ENCODE data around the gene LEKR1. TPM values are rescaled to one million over a fixed set of nuclear protein-coding genes. Genes with fewer than 3 reads are reported as not detected.

The LEKR1 gene
- total and polyA plus RNA-seq, 2 donors (not counting 1 experiment from before 2014, with no cell fraction given): 0.94 to 4.7 TPM

- no peak overlapping the region for H3K9ac ChIP-seq (ENCODE audit: low read length)
- no peaks in the 10 kb centered on the region for H3K27me3 ChIP-seq (replicated peaks in 1 of 4; ENCODE audit: control extremely low read depth in 1 of 4, control insufficient read depth in 3 of 4, insufficient read depth in 4 of 4, low read length in 3 of 4)
- TF ChIP-seq EZH2 (IDR thresholded peaks at IDR 0.05; ENCODE audit: borderline replicate concordance, insufficient read depth, low read depth, low read length, poor library complexity, severe bottlenecking) (no peak), CTCF (IDR thresholded peaks at IDR 0.05) (no peak)
- H3K4me2 ChIP-seq (replicated peaks; ENCODE audit: low read depth, low read length, poor library complexity, severe bottlenecking): no peak overlapping the region
- no peak overlapping the region for H2AFZ ChIP-seq (ENCODE audit: insufficient read depth, low read depth, low read length, poor library complexity, severe bottlenecking)
- H3K27ac ChIP-seq (ENCODE audit: low read length in 2 of 2): no peak overlapping the region
- intact Hi-C loops (cut with micrococcal nuclease): no loop called here
- Mint-ChIP-seq H3K27me3 (no peaks in the 10 kb centered on the region), H3K4me1 (no peaks in the 10 kb centered on the region), H3K4me3 (no peak overlapping the region), H3K27ac (no peak overlapping the region), H3K9me3 (ENCODE audit: insufficient read depth) (no peaks in the 10 kb centered on the region)
- CTCF ChIA-PET: no interaction called here
- H3K4me1 ChIP-seq (ENCODE audit: control insufficient read depth in 2 of 2, insufficient read depth in 2 of 2, low read length in 2 of 2): no peaks in the 10 kb centered on the region
- ATAC-seq (ENCODE audit: low read depth) (no peak), DNase-seq (no peak)
- no peaks in the 10 kb centered on the region for H3K9me3 ChIP-seq (ENCODE audit: control extremely low read depth in 1 of 3, control insufficient read depth in 2 of 3, insufficient read depth in 1 of 3, low read length in 2 of 3)
- POLR2A ChIA-PET: no interaction called here
- WGBS (ENCODE audit: insufficient coverage): no CpG with 5 or more reads among the region's 2 CpGs
- no peak overlapping the region for H3K4me3 ChIP-seq (ENCODE audit: control extremely low read depth in 1 of 5, extremely low read depth in 1 of 5, insufficient read depth in 1 of 5, low read depth in 2 of 5, low read length in 4 of 5)
- H3K79me2 ChIP-seq (ENCODE audit: control insufficient read depth, insufficient read depth, low read length): no peaks in the 10 kb centered on the region
- no peaks in the 10 kb centered on the region for H3K36me3 ChIP-seq (replicated peaks in 1 of 2; ENCODE audit: control extremely low read depth in 1 of 2, control insufficient read depth in 1 of 2, extremely low read depth in 1 of 2, insufficient read depth in 2 of 2, low read length in 1 of 2)
- H4K20me1 ChIP-seq (ENCODE audit: control insufficient read depth, insufficient read depth, low read length, poor library complexity, severe bottlenecking): no peaks in the 10 kb centered on the region
Observed at GRCh38 chr3:156948402-156949210, 122.5 kb downstream of the LEKR1 start.

- H3K9me3 Mint-ChIP-seq (ENCODE audit: insufficient read depth): peaks cover 2% of the 10 kb centered on the region
- Histone ChIP-seq H3K27me3 (replicated peaks in 1 of 4; ENCODE audit: control extremely low read depth in 1 of 4, control insufficient read depth in 3 of 4, insufficient read depth in 4 of 4, low read length in 3 of 4) (no peaks in the 10 kb centered on the region), H3K4me1 (ENCODE audit: control insufficient read depth in 2 of 2, insufficient read depth in 2 of 2, low read length in 2 of 2) (peaks cover 3 to 5% of the 10 kb centered on the region in 2 donors), H3K36me3 (replicated peaks in 1 of 2; ENCODE audit: control extremely low read depth in 1 of 2, control insufficient read depth in 1 of 2, extremely low read depth in 1 of 2, insufficient read depth in 2 of 2, low read length in 1 of 2) (no peaks in the 10 kb centered on the region), H3K79me2 (ENCODE audit: control insufficient read depth, insufficient read depth, low read length) (no peaks in the 10 kb centered on the region), H3K27ac (ENCODE audit: low read length in 2 of 2) (no peak overlapping the region), H3K9ac (ENCODE audit: low read length) (no peak overlapping the region), H3K4me3 (ENCODE audit: control extremely low read depth in 1 of 5, extremely low read depth in 1 of 5, insufficient read depth in 1 of 5, low read depth in 2 of 5, low read length in 4 of 5) (no peak overlapping the region), H3K9me3 (ENCODE audit: control extremely low read depth in 1 of 3, control insufficient read depth in 2 of 3, insufficient read depth in 1 of 3, low read length in 2 of 3) (no peaks in the 10 kb centered on the region), H2AFZ (ENCODE audit: insufficient read depth, low read depth, low read length, poor library complexity, severe bottlenecking) (no peak overlapping the region), H3K4me2 (replicated peaks; ENCODE audit: low read depth, low read length, poor library complexity, severe bottlenecking) (no peak overlapping the region), H4K20me1 (ENCODE audit: control insufficient read depth, insufficient read depth, low read length, poor library complexity, severe bottlenecking) (no peaks in the 10 kb centered on the region)
- TF ChIP-seq EZH2 (IDR thresholded peaks at IDR 0.05; ENCODE audit: borderline replicate concordance, insufficient read depth, low read depth, low read length, poor library complexity, severe bottlenecking): no peak
- TF ChIP-seq CTCF (IDR thresholded peaks at IDR 0.05): no peak
- no peaks in the 10 kb centered on the region for H3K27me3 Mint-ChIP-seq
- no peak overlapping the region for H3K27ac Mint-ChIP-seq
- no peak overlapping the region for H3K4me3 Mint-ChIP-seq
- POLR2A ChIA-PET: no interaction called here
- DNase-seq: no peak
- CTCF ChIA-PET: no interaction called here
- H3K4me1 Mint-ChIP-seq: peaks cover 7% of the 10 kb centered on the region
- ATAC-seq (ENCODE audit: low read depth): no peak
- WGBS (ENCODE audit: insufficient coverage): no CpG with 5 or more reads among the region's 2 CpGs
- intact Hi-C loops (cut with micrococcal nuclease): no loop called here
Observed at GRCh38 chr3:156952011-156952410, 125.9 kb downstream of the LEKR1 start.
